PC-3 (cell line): Measurements from ENCODE around the gene PAOX.

Experiments
- CTCF ChIP-seq: fragments of 300-600 bp; sonication (generic); conservative IDR thresholded peaks from 2 replicates; pipeline ENCODE4 v1.5.1; 2017; ENCODE audit warnings: antibody characterized with exemption, low read depth, mild to moderate bottlenecking, low read length
- EZH2phosphoT487 ChIP-seq: fragments of 300-600 bp; sonication (generic); IDR thresholded peaks from 2 replicates; pipeline ENCODE4 v1.6.1; 2018; ENCODE audit warnings: mild to moderate bottlenecking, antibody characterized with exemption, low read length, borderline replicate concordance

GRCh38 chr10:133343558-133343957 is 35.5 kb upstream of the PAOX start:
- no peak for TF ChIP-seq CTCF
- TF ChIP-seq EZH2phosphoT487 = no peak
